ENCODE data around the gene HIF3A. TPM values are rescaled to one million over a fixed set of nuclear protein-coding genes. Genes with fewer than 3 reads are reported as not detected.

Gene HIF3A
- total and polyA plus RNA-seq, 2 experiments from 2014 or later: 54.6 to 149 TPM

DNA sequence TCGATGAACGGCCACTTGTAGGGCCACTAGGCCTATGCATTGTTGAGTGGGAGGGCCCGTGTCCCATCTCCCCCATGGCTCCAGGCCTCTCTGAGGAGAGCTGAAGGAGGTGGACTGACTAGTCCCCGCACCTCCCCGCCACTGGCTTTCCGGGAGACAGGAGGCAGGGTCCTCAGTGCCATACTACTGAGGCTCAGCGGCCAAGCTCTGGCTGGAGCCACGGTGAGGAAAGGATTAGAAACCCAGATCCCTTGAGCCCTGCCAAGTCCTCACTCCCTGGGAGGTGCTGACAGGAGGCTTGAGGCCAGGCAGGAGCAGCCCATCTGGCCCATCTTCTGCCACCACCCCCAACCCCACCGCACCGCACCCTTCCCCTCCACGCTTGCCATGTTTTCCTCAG lies 87.6 kb downstream of the HIF3A start:
- Histone ChIP-seq H3K4me1 (ENCODE audit: insufficient read depth) (no peaks in the 10 kb centered on the region), H3K4me3 (no peak overlapping the region), H3K4me2 (no peak overlapping the region), H3K27ac (no peak overlapping the region), H3K36me3 (replicated peaks; ENCODE audit: insufficient read depth, low read depth) (peaks cover 6% of the 10 kb centered on the region), H3K79me2 (peaks cover 20% of the 10 kb centered on the region), H3K9me3 (ENCODE audit: low read depth) (no peaks in the 10 kb centered on the region), H3K27me3 (no peaks in the 10 kb centered on the region), H2AFZ (no peak overlapping the region), H3K9me2 (replicated peaks; ENCODE audit: insufficient read depth) (no peaks in the 10 kb centered on the region), H4K20me1 (ENCODE audit: insufficient read depth, poor library complexity, severe bottlenecking) (no peaks in the 10 kb centered on the region)
- 92% methylated on average over 11 of the region's 11 CpGs for WGBS (ENCODE audit: low lambda C conversion rate, missing lambda C conversion rate)
- DNase-seq (ENCODE audit: low spot score): no peak
- TF ChIP-seq EZH2phosphoT487 (IDR thresholded peaks at IDR 0.05; ENCODE audit: low read depth, severe bottlenecking, unreplicated experiment) (no peak), EZH2 (IDR thresholded peaks at IDR 0.05; ENCODE audit: borderline replicate concordance) (no peak)
- TF ChIP-seq, protein P1, sequence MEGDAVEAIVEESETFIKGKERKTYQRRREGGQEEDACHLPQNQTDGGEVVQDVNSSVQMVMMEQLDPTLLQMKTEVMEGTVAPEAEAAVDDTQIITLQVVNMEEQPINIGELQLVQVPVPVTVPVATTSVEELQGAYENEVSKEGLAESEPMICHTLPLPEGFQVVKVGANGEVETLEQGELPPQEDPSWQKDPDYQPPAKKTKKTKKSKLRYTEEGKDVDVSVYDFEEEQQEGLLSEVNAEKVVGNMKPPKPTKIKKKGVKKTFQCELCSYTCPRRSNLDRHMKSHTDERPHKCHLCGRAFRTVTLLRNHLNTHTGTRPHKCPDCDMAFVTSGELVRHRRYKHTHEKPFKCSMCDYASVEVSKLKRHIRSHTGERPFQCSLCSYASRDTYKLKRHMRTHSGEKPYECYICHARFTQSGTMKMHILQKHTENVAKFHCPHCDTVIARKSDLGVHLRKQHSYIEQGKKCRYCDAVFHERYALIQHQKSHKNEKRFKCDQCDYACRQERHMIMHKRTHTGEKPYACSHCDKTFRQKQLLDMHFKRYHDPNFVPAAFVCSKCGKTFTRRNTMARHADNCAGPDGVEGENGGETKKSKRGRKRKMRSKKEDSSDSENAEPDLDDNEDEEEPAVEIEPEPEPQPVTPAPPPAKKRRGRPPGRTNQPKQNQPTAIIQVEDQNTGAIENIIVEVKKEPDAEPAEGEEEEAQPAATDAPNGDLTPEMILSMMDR (IDR thresholded peaks at IDR 0.05; ENCODE audit: poor library complexity): no peak

- no peak overlapping the region for H3K27ac ChIP-seq
- H4K20me1 ChIP-seq (ENCODE audit: insufficient read depth, poor library complexity, severe bottlenecking): no peaks in the 10 kb centered on the region
- no peaks in the 10 kb centered on the region for H3K9me3 ChIP-seq (ENCODE audit: low read depth)
- no peaks in the 10 kb centered on the region for H3K4me1 ChIP-seq (ENCODE audit: insufficient read depth)
- H3K9me2 ChIP-seq (replicated peaks; ENCODE audit: insufficient read depth): no peaks in the 10 kb centered on the region
- H2AFZ ChIP-seq: no peak overlapping the region
- DNase-seq (ENCODE audit: low spot score): no peak
- WGBS (ENCODE audit: low lambda C conversion rate, missing lambda C conversion rate): 88% methylated on average over 11 of the region's 11 CpGs
- H3K36me3 ChIP-seq (replicated peaks; ENCODE audit: insufficient read depth, low read depth): peaks cover 6% of the 10 kb centered on the region
- no peak overlapping the region for H3K4me2 ChIP-seq
- no peaks in the 10 kb centered on the region for H3K27me3 ChIP-seq
- TF ChIP-seq, protein P1 (IDR thresholded peaks at IDR 0.05; ENCODE audit: poor library complexity): no peak
- no peak for TF ChIP-seq EZH2phosphoT487 (IDR thresholded peaks at IDR 0.05; ENCODE audit: low read depth, severe bottlenecking, unreplicated experiment)
- no peak for TF ChIP-seq EZH2 (IDR thresholded peaks at IDR 0.05; ENCODE audit: borderline replicate concordance)
- no peak overlapping the region for H3K4me3 ChIP-seq
- H3K79me2 ChIP-seq: peaks cover 8% of the 10 kb centered on the region
These were observed 88.8 kb downstream of the HIF3A start for GRCh38 chr19:46385636-46386035.

DNA sequence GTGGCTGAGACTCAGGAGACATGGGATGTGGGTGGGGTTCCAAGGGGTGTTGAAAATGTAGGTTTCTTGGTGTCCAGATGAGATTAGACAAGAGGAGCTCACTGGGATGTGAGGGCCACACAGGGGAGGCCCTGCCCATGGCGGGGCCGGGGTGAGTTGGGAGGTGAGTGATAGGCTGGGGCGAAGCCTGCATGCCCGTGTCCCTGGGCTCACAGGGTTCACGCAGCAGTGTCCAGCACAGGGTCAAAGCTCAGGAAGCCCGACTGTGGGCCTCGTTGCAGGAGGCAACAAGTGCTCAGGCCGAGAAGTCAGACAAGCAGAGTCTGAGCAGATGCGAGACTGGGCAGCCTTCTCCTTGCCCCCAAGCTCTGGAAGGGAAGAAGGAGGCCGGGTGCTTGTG lies 89.3 kb downstream of the HIF3A start:
- 87% methylated on average over 9 of the region's 10 CpGs for WGBS (ENCODE audit: low lambda C conversion rate, missing lambda C conversion rate)
- no peak for DNase-seq (ENCODE audit: low spot score)

More for the DNA sequence above, 89.3 kb downstream of the HIF3A start:
- Histone ChIP-seq H3K9me2 (replicated peaks; ENCODE audit: insufficient read depth) (no peaks in the 10 kb centered on the region), H4K20me1 (ENCODE audit: insufficient read depth, poor library complexity, severe bottlenecking) (no peaks in the 10 kb centered on the region), H2AFZ (no peak overlapping the region), H3K79me2 (peaks cover 4% of the 10 kb centered on the region), H3K9me3 (ENCODE audit: low read depth) (no peaks in the 10 kb centered on the region), H3K27me3 (no peaks in the 10 kb centered on the region), H3K36me3 (replicated peaks; ENCODE audit: insufficient read depth, low read depth) (peaks cover 2% of the 10 kb centered on the region), H3K4me3 (no peak overlapping the region), H3K27ac (no peak overlapping the region), H3K4me2 (no peak overlapping the region), H3K4me1 (ENCODE audit: insufficient read depth) (no peaks in the 10 kb centered on the region)
- TF ChIP-seq, protein P1 (IDR thresholded peaks at IDR 0.05; ENCODE audit: poor library complexity): no peak
- TF ChIP-seq EZH2 (IDR thresholded peaks at IDR 0.05; ENCODE audit: borderline replicate concordance): no peak
- no peak for TF ChIP-seq EZH2phosphoT487 (IDR thresholded peaks at IDR 0.05; ENCODE audit: low read depth, severe bottlenecking, unreplicated experiment)

Data from hepatocyte (in vitro differentiated cells).